GM21515 (cell line): ENCODE results near the gene HSPB7.
"Not testable (repeated sequence)": the region's sequence is repeated elsewhere in the genome, so short reads cannot be mapped to it uniquely, and the experiment has no call there.

Experiments used
- ATAC-seq: cut with Tn5 transposase; IDR thresholded peaks from one replicate; pipeline ENCODE4 v1.9.1; 2021; ENCODE audit not compliant: unreplicated experiment

HSPB7 gene

DNA sequence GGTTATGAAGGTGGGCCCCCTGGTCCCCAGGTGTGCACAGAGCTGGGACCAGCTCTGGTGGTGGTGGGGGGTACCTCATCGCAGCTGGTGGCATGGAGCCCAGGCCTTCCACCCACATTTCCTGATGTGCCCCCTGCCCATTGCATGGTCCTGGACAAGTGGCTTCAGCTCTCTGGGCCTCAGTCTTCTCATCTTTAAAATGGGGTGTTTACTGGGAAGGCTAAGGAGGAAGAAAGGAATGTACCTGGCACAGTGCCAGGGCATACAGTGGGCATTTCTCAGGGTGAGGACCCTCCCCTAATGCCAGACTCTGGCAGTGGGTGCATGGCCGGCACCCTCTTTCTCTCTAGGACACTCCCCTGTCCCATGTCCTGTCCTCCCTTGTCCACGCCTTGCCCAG lies 33.2 kb upstream of the HSPB7 start:
- no peak for ATAC-seq

DNA sequence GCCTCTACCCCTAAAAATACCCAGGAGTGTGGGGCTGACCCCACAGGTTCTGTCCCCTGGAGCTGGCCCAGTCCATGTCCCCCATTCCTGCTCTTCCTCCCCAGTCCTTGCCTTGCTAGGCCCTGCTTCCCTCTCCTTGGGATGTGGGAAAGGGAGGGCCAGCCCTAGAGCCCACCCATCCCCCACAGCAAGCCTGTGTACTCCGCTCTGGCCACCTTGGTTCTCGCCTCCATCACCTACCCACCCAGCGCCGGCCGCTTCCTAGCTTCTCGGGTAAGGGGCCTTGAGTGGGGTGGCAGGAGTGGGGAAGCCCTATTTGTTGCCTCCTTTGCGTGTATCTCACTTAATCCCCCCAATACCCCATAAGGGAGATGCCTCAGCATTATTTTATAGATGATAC lies 32.5 kb upstream of the HSPB7 start:
- ATAC-seq: no peak

DNA sequence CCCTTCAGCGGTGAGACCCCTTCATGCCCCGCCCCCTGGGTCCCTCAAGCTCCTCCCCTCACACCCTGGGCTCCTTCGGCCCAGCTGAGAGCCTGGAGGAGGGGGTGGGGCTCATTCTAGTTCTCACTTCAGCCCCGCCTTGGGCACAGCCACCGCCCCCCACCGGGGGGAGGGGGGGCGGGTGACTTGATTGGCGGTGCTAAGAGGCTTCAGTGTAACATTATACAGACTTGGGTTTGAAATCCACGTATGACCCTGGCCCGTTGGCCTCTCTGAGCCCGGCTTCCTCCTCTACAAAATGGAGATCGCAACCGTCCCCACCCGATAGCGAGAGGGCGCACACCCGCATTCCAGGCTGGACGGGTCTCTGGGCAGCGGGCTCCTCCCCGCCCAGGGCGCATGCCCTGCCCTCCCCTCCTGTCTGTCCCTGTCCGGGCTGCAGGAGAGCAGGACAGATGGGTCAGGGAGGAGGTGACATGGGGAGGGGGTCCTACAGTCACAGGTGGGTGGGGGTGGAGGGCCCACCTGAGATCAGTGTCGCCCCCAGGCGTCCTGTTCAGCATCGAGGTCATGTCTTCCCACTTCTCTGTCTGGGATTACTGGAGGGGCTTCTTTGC lies 30.8 kb upstream of the HSPB7 start:
- ATAC-seq: no peak

DNA sequence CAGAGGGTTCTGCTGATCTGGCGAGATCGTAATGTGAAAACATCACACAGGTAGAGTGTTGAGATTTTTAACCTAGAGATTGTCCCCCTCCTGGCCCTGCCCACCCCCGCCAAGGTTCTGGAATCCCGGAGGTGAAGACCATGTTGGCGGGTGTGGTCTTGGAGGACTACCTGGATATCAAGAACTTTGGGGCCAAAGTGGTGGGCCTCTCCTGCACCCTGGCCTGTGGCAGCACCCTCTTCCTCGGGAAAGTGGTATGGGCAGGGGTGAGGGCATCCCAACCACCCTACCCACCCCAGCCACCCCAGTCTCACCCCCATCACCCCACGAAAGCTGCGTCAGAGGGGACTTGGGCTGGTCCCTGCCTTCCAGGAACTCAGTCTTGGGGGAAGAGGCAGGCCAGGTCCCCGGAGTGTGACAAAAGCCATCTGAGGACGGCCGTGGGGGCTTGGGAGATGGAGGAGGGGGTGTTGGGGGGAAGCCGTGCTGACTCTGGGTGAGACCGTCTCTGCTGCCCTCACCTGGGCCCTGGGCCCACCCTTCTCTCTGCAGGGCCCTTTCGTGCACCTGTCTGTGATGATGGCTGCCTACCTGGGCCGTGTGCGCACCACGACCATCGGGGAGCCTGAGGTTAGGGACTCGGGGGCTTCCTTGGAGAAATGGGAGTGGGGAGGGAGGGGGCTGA lies 30.1 kb upstream of the HSPB7 start:
- no peak for ATAC-seq

DNA sequence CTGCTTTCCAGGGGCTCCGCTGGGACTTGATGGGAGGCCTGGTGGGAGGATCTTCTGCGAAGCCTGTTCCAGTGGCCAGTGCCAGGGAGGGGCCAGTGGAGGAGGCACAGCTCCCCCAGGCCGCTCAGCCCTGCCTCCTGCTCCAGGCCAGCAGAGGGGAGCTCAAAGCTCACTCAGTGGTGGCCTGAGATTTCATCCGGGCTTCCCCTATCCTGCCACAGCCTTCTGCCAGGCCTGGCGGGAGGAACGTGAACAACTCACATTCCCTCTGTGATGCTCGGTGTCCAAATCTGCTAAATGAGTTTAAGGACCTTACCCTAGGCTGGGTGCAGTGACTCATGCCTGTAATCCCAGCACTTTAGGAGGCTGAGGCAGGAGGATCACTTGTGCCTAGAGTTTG lies 29.0 kb upstream of the HSPB7 start:
- no peak for ATAC-seq

DNA sequence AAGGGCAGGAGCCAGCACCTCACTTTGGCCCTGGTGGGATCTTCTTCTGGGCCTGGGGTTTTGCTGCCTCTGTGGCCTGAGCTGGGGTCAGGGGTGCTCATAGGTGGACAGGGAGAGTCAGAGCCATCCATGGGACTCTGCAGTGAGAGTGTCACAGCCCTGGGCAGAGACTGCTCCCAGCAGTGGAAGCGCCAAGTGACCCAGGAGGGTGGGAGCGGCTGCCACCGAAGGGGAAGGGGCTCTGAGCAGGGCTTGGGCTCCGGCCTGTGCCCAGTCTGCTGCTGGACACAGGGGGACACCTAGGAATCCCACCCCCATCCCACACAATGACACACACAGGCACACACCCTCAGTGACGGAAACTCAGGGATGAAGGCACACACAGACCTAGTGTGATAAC lies 26.1 kb upstream of the HSPB7 start:
- no peak for ATAC-seq

DNA sequence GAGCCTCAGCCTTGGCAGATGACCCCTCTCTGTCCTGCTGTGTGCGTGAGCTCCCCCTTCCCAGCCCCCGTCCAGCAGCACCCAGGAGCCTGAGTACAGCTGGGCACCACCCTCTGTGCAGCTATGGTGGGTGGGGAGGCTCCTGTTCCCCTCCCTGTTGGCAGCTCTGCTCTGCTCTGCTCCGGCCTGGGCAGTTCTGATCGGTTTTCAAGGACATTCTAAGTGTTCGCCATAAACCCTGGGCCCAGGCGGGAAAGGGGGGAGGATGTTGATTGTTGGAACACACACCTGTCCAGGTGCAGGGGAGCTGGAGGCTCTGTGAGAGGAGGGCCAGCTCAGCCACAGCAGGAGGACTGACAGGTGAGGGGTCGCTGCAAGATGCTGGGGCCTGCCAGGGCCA lies 25.7 kb upstream of the HSPB7 start, which contains the start of gene CLCNKB:
CLCNKB (plus strand) TSS at position 262 of the 400 bp plus-strand sequence. CDS start 711 bp downstream, outside the sequence.
- ATAC-seq: no peak

DNA sequence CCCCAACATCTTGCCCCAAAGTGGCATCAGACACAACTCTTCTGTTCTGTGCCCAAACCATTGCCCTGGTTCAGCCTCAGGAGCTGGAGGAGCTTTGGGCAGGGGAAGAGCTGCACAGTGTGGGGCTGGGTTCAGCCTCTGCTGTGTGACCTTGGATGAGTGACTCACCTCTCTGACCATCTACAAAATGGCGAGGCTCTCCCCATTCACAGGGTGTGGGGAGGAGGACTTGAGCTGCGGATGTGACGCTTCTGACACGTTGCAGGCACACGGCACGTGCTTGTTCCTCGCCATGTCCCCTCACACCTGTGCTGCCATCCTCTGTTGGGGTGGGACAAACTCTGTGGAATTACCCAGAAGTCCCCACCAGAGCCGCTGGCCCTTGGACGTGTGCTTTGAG lies 24.8 kb upstream of the HSPB7 start:
- not testable (repeated sequence) for ATAC-seq

DNA sequence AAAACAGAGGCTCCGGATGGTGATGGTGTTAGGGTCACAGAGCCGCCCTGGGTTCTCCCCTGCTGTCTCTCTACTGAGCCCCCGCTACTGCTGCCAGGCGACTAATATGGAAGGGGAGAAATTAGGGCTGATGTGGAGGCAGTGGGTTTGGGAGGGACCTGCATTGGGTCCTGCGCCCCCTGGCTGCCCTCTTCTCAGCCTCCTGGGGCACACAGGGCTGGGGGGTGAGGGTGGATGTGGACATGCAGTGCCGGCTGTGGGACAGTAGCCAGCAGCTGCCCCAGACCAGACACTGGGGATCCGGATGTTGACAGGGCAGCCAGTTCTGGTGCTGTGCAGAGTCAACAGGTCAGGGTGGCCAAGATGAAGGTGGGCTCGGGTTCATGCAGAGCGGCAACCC lies 24.3 kb upstream of the HSPB7 start:
- ATAC-seq: no peak

DNA sequence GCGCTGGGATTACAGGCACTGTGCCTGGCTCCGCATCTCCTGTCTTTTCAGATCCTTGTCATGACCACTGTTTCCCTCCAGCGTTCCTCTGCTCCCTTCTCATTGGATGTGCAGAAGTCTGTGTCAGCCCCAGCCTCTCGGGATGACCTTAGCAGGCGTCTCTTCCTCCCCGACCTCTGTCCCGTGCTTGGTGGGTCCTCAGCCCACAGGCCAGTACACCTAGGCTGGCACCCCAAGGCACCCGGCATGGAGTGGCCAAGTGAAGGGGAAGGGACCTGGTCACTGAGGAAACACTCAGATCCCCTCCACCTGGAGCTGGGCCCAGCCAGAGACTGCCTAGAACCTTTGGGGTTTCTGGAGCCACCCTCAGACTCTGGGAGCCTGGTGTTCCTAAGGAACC lies 23.4 kb upstream of the HSPB7 start:
- no peak for ATAC-seq

DNA sequence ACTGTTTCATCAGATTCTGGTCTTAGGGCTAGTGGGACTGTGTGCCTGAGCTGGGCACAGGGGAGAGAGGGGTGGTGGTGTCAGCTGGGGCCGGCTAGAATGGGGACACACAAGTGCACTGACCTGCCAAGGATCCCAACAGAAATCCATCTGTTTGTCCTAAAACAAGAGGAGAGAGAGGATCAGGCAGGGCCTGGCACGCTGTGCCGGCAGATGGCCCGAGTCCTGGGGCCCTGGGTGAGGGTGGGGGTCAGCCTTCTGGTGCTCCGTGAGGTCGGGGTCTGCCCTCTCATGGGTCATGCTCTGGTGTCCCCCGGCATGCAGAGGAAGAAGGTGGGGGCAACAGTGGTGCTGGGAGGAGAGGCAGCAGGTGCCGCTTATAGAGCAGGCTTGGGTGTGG lies 22.0 kb upstream of the HSPB7 start:
- not testable (repeated sequence) for ATAC-seq

DNA sequence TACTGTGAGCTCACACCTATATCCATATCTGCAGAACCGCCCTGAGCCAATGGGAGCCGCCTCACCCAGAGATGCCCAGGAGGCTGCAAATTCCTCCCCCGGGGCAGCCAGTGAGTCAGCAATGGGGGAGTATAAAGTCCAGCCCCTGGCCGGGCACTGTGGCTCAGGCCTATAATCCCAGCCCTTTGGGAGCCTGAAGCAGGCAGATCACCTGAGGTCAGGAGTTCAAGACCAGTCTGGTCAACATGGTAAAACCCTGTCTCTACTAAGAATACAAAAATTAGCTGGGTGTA lies 20.7 kb upstream of the HSPB7 start:
- no peak for ATAC-seq

DNA sequence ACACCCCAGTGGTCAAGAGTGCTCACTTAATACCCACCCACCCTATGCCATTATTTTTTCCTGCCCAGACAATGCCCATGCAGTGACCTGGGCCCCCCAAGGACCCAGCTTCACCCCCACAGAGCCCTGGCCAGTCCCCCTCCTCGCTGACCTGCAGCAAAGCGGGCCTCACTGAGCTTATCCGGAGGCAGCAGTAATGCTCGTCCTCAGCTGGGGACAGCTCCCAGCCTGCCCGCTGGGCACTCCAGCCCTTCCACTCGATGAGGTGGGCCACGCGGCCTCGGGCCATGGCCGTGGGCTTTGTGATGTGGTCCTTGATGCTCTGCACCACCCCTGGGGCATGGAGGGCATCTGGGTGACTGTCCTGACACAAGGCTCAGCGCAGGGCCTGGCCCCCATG lies 18.6 kb upstream of the HSPB7 start:
- ATAC-seq: not testable (repeated sequence)

DNA sequence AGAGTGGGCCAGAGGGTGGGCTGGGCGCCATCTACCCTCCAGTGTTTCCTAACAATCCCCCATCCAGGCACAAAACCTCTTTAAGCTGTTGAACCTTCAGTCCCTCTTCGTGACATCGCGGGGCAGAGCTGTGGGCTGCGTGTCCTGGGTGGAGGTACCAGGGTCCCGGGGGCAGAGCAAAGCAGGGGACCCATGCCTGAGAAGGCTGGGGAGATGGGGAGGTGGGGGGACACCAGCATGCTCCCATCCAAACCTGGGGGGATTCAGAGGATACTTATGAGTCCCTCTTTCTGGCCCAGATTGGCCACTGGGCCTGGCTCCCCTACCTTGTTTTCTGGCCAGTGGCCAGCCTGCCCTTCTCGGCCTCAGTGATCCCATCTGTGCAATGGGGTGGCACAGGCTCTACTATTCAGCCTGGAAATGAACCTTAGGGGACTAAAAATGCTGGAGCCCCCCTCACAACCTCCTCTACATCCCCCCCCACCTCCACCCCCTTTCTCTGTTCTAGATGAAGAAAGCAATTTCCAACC lies 15.3 kb upstream of the HSPB7 start:
- ATAC-seq: not testable (repeated sequence)

DNA sequence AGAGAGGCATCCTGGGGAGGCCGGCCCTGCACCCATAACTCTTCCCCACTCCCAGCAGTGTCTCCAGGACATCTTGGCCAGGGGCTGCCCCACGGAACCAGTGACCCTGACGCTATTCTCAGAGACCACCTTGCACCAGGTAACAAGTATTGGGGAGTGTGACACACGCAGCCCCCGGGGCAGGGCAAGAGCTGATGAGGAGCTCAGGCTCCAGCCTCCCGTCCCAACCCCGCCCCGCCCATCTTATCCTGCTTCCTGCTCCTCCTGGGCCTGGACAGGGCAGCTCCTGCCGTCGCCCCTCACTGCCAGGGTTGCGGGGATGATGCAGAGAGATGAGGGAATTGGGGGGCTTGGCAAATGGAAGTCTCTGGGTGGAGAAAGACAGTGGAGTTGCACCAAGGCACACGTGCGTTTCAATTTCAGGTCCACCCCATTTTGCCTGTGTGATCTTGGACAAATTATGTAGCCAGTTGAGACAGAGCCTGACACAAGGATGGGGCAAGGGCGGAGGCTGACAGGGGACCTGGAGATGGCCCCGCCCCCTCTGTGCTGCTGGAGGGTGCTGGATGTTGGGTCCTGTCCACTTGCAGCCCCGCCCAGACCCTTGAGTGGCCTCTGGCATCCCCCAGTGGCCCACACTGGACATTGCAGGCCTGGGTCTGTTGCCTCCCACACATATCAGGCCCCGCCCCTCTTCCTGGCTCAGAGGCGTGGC lies 14.7 kb upstream of the HSPB7 start:
- ATAC-seq: no peak

DNA sequence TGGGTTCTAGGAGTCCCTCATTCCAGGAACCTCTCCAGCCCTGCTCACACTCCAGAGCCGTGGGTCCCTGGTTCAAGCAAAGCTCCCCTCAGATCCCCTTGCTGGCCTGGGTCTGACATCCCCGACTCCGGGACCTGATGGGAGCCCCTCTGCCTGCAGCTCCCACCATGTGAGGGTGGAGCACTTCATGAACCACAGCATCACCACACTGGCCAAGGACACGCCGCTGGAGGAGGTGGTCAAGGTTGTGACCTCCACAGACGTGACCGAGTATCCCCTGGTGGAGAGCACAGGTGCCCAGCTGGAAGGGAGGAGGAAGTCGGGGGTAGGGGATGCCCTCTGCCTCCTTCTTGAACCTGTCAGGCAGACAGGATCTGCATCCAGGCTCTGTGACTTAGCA lies 13.7 kb upstream of the HSPB7 start:
- ATAC-seq: no peak

DNA sequence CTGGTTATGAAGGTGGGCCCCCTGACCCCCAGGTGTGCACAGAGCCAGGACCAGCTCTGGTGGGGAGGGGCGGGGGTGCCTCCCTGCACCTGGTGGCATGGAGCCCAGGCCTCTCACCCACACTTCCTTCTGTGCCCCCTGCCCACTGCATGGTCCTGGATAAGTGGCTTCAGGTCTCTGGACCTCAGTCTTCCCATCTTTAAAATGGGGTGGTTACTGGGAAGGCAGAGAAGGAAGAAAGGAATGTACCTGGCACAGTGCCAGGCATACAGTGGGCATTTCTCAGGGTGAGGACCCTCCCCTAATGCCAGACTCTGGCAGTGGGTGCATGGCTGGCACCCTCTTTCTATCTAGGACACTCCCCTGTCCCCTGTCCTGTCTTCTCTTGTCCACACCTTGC lies 11.4 kb upstream of the HSPB7 start:
- ATAC-seq: no peak

DNA sequence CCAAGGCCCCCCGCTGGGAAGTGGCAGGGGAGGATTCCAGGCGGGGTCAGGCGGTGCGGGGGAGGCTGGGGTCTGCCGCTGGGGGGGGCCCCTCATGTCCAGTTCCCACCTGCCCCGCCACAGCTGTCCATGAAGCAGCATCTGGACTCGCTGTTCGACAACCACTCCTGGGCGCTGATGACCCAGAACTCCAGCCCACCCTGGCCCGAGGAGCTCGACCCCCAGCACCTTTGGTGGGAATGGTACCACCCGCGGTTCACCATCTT lies 11.1 kb upstream of the HSPB7 start:
- ATAC-seq: not testable (repeated sequence)

DNA sequence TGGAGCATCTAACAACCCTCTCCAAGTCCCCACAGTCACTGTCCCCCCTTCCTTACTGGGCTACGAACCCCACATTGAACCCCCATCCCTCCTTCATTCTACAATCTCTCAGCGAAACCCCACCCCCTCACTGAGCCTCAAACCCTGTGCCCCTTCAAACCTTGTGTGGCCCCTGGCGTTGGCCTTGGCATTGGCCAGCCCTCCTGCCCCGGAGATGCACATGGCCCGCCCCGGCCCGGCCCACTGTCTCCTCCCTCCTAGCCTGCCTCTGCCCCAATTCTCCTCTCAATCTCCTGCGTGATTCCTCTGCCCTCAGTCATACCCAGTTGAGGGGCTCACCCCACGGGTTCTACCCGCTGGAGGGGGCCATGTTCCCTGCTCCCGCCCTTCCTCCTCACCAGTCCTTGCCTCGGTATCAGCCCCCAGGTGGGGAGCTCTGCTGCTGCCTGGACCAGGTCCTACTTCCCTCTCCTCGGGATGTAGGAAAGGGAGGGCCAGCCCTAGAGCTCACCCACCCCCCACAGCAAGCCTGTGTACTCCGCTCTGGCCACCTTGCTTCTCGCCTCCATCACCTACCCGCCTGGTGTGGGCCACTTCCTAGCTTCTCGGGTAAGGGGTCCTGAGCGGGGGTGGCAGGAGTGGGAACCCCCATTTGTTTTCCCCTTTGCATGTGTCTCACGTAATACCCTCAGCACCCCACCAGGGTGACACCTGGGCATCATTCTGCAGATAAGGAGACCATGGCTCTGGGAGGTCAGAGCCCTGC lies 10.6 kb upstream of the HSPB7 start:
- no peak for ATAC-seq

DNA sequence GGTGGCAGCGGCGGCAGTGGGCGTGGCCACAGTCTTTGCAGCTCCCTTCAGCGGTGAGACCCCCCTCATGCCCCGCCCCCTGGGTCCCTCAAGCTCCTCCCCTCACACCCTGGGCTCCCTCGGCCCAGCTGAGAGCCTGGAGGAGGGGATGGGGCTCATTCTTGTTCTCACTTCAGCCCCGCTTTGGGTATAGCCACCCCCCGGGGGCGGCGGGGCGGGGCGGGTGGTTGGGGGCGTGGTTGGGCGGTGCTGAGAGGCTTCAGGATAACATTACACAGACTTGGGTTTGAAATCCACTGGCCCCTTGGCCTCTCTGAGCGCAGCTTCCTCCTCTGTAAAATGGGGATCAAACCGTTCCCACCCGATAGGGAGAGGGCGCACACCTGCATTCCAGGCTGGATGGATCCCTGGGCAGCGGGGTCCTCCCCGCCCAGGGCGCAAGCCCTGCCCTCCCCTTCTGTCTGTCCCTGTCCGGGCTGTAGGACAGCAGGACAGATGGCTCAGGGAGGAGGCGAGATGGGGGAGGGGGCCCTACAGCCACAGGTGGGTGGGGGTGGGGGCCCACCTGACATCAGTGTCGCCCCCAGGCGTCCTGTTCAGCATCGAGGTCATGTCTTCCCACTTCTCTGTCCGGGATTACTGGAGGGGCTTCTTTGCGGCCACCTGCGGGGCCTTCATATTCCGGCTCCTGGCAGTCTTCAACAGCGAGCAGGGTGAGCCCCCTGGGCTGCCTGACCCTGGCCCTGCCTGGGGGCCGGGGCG lies 9.1 kb upstream of the HSPB7 start:
- no peak for ATAC-seq

DNA sequence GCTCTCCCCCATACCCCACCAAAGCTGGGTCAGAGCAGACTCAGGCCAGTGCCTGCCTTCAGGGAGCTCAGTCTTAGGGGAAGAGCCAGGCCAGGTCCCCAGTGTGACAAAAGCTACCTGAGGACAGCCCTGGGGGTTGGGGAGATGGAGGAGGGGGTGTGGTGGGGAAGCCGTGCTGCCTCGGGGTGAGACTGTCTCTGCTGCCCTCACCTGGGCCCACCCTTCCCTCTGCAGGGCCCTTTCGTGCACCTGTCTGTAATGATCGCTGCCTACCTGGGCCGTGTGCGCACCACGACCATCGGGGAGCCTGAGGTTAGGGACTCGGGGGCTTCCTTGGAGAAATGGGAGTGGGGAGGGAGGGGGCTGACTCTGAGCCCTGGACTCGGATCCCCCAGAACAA lies 8.5 kb upstream of the HSPB7 start:
- not testable (repeated sequence) for ATAC-seq
